ENCODE data around the gene UBALD1. TPM values are rescaled to one million over a fixed set of nuclear protein-coding genes. Genes with fewer than 3 reads are reported as not detected.

Gene UBALD1
- total RNA-seq, 1 experiment from 2014 or later, result 45.9 TPM

DNA sequence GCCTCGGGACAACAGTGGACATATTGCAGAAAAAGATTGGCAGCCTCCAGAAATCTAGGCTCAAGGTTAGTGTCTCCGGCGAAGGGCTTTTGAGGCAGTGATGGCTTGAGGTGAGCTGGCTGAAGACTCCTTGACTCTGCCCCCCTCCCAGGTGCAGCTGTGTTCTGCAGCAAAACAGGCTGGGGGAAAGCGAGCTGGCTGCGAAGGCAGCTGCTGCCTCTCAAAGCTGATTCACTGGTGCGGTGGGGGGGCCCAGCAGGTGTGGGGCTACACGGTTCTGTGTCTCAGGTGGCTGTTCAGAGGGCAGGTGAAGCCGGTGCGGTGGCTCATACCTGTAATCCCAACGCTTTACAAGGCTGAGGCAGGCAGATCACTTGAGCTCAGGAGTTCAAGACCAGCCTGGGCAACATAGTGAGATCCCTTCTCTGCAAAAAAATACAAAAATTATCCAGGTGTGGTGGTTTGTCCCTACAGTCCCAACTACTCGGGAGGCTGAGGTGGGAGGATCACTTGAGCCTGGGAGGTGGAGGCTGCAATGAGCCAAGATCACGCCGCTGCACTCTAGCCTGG is 35.6 kb downstream of the UBALD1 start:
- H3K27me3 ChIP-seq (ENCODE audit: insufficient read depth, low read length), result no peaks in the 10 kb centered on the region
- H2AFZ ChIP-seq (ENCODE audit: low read depth, low read length, poor library complexity, severe bottlenecking), result no peak overlapping the region
- no peak overlapping the region for H3K9ac ChIP-seq (ENCODE audit: low read length)
- ChIA-PET POLR2A (no interaction called here), CTCF (no interaction called here), RAD21 (ENCODE audit: low non-redundant PET in 1 of 2, low total read pairs in 2 of 2, uncharacterized antibody in 2 of 2, unreplicated experiment in 2 of 2) (no interaction called here)
- H3K36me3 ChIP-seq (ENCODE audit: control insufficient read depth in 1 of 2, insufficient read depth in 2 of 2, low read length in 2 of 2), result no peaks in the 10 kb centered on the region
- no peak overlapping the region for H3K4me3 ChIP-seq (replicated peaks in 1 of 2; ENCODE audit: low read depth in 1 of 2, low read length in 2 of 2)
- no peaks in the 10 kb centered on the region for H3K9me2 ChIP-seq (ENCODE audit: insufficient read depth)
- TF ChIP-seq EZH2phosphoT487 (IDR thresholded peaks at IDR 0.05; ENCODE audit: borderline replicate concordance), result no peak
- no peak for TF ChIP-seq TCF7L2 (IDR thresholded peaks at IDR 0.05; ENCODE audit: borderline replicate concordance, extremely low read depth, insufficient read depth, insufficient read length)
- no peak for TF ChIP-seq POLR2A (IDR thresholded peaks at IDR 0.05; ENCODE audit: borderline replicate concordance, extremely low read depth, insufficient read depth, insufficient read length)
- no peak for TF ChIP-seq POLR2AphosphoS5 (IDR thresholded peaks at IDR 0.05; ENCODE audit: low read depth, low read length)
- TF ChIP-seq, protein P1, sequence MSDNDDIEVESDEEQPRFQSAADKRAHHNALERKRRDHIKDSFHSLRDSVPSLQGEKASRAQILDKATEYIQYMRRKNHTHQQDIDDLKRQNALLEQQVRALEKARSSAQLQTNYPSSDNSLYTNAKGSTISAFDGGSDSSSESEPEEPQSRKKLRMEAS (IDR thresholded peaks at IDR 0.05), result no peak
- no peak for TF ChIP-seq SRF (IDR thresholded peaks at IDR 0.05; ENCODE audit: low read depth)
- no peak for TF ChIP-seq YY1 (IDR thresholded peaks at IDR 0.05; ENCODE audit: extremely low read depth, insufficient replicate concordance, low read depth, low read length)
- H3K9me3 ChIP-seq (ENCODE audit: control insufficient read depth in 1 of 2, insufficient read depth in 1 of 2, low read depth in 1 of 2, low read length in 2 of 2), result no peaks in the 10 kb centered on the region
- DNase-seq (ENCODE audit: low read depth, low spot score) (no peak), ATAC-seq (no peak)
- intact Hi-C loops (cut with micrococcal nuclease), result no loop called here
- no TSS peak for BruUV-seq (replicated peaks)
- H4K20me1 ChIP-seq (ENCODE audit: insufficient read depth), result no peaks in the 10 kb centered on the region
- no peak overlapping the region for H3K4me2 ChIP-seq (ENCODE audit: low read length)
- no peak overlapping the region for H3K27ac ChIP-seq (ENCODE audit: low read depth, low read length)
- no peaks in the 10 kb centered on the region for H3K4me1 ChIP-seq (ENCODE audit: control insufficient read depth in 1 of 2, insufficient read depth in 2 of 2, low read length in 2 of 2)
- no peaks in the 10 kb centered on the region for H3K79me2 ChIP-seq (ENCODE audit: insufficient read depth, low read length)

DNA sequence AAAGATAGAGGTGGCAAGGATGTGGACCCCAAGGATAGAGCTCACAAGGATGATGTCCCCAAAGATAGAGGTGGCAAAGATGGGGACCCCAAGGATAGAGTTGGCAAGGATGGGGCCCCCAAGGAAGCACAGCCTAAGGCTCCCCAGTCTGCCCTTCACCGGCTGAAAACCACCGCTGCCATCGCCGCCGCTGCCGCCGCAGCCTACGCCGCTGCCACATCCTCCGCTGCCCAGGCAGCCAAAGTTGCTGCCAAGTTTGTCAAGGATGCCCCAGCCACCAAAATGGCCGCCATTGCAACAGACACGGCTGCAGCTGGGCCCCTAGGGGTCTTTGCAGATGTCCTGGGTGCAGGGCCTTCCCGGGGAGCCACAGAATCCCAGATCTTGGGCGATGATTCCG is 38.7 kb downstream of the UBALD1 start:
- no peak overlapping the region for H3K9ac ChIP-seq (ENCODE audit: low read length)
- no peak overlapping the region for H3K4me2 ChIP-seq (ENCODE audit: low read length)
- DNase-seq (ENCODE audit: low read depth, low spot score) (no peak), ATAC-seq (no peak)
- BruUV-seq (replicated peaks), result no TSS peak
- RAD21 ChIA-PET (ENCODE audit: low non-redundant PET in 1 of 2, low total read pairs in 2 of 2, uncharacterized antibody in 2 of 2, unreplicated experiment in 2 of 2), result no interaction called here
- no peaks in the 10 kb centered on the region for H3K36me3 ChIP-seq (ENCODE audit: control insufficient read depth in 1 of 2, insufficient read depth in 2 of 2, low read length in 2 of 2)
- H2AFZ ChIP-seq (ENCODE audit: low read depth, low read length, poor library complexity, severe bottlenecking), result no peak overlapping the region
- CTCF ChIA-PET, result interaction anchor here (1.3 kb wide), 1 partner anchor 27 kb away, joined by 4 read pairs; no protein-coding TSS in a partner anchor
- H3K4me1 ChIP-seq (ENCODE audit: control insufficient read depth in 1 of 2, insufficient read depth in 2 of 2, low read length in 2 of 2), result no peaks in the 10 kb centered on the region
- POLR2A ChIA-PET, result no interaction called here
- no peaks in the 10 kb centered on the region for H3K79me2 ChIP-seq (ENCODE audit: insufficient read depth, low read length)
- no peaks in the 10 kb centered on the region for H4K20me1 ChIP-seq (ENCODE audit: insufficient read depth)
- intact Hi-C loops (cut with micrococcal nuclease), result no loop called here
- H3K9me3 ChIP-seq (ENCODE audit: control insufficient read depth in 1 of 2, insufficient read depth in 1 of 2, low read depth in 1 of 2, low read length in 2 of 2), result no peaks in the 10 kb centered on the region
- H3K27ac ChIP-seq (ENCODE audit: low read depth, low read length), result no peak overlapping the region
- H3K9me2 ChIP-seq (ENCODE audit: insufficient read depth), result no peaks in the 10 kb centered on the region
- H3K27me3 ChIP-seq (ENCODE audit: insufficient read depth, low read length), result no peaks in the 10 kb centered on the region
- H3K4me3 ChIP-seq (replicated peaks in 1 of 2; ENCODE audit: low read depth in 1 of 2, low read length in 2 of 2), result no peak overlapping the region
- no peak for TF ChIP-seq FOSL1 (IDR thresholded peaks at IDR 0.05; ENCODE audit: low read depth)
- no peak for TF ChIP-seq POLR2AphosphoS5 (IDR thresholded peaks at IDR 0.05; ENCODE audit: low read depth, low read length)
- no peak for TF ChIP-seq CBX3 (IDR thresholded peaks at IDR 0.05; ENCODE audit: low read depth)
- no peak for TF ChIP-seq TCF7L2 (IDR thresholded peaks at IDR 0.05; ENCODE audit: borderline replicate concordance, extremely low read depth, insufficient read depth, insufficient read length)
- TF ChIP-seq, protein P2, sequence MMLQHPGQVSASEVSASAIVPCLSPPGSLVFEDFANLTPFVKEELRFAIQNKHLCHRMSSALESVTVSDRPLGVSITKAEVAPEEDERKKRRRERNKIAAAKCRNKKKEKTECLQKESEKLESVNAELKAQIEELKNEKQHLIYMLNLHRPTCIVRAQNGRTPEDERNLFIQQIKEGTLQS (IDR thresholded peaks at IDR 0.05), result no peak
- TF ChIP-seq EGR1 (IDR thresholded peaks at IDR 0.05; ENCODE audit: low read depth), result no peak
- TF ChIP-seq CEBPB (IDR thresholded peaks at IDR 0.05; ENCODE audit: low read depth), result no peak
- TF ChIP-seq, protein P3, sequence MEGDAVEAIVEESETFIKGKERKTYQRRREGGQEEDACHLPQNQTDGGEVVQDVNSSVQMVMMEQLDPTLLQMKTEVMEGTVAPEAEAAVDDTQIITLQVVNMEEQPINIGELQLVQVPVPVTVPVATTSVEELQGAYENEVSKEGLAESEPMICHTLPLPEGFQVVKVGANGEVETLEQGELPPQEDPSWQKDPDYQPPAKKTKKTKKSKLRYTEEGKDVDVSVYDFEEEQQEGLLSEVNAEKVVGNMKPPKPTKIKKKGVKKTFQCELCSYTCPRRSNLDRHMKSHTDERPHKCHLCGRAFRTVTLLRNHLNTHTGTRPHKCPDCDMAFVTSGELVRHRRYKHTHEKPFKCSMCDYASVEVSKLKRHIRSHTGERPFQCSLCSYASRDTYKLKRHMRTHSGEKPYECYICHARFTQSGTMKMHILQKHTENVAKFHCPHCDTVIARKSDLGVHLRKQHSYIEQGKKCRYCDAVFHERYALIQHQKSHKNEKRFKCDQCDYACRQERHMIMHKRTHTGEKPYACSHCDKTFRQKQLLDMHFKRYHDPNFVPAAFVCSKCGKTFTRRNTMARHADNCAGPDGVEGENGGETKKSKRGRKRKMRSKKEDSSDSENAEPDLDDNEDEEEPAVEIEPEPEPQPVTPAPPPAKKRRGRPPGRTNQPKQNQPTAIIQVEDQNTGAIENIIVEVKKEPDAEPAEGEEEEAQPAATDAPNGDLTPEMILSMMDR (IDR thresholded peaks at IDR 0.05 in 2 of 3, conservative IDR thresholded peaks at IDR 0.05 in 1 of 3; ENCODE audit: borderline replicate concordance in 1 of 3, insufficient read depth in 1 of 3, low read depth in 2 of 3, low read length in 2 of 3), result no peak
- no peak for TF ChIP-seq ZNF274 (IDR thresholded peaks at IDR 0.05; ENCODE audit: low read depth, low read length)
- no peak for TF ChIP-seq JUND (IDR thresholded peaks at IDR 0.05)
- no peak for TF ChIP-seq RAD21 (IDR thresholded peaks at IDR 0.05; ENCODE audit: low read depth)

All from HCT116 (cell line).